Renal pelvis (tissue), 12 donors: ENCODE data around the gene SLC14A1. TPM values are rescaled to one million over a fixed set of nuclear protein-coding genes. Genes with fewer than 3 reads are reported as not detected.

Source experiments
- DNase-seq: peaks from one replicate; pipeline ENCODE4 v3.0.0-alpha.2; 2013
- long read RNA-seq, 16 experiments: transcript quantifications; one replicate each; lab custom pipeline, GENCODE V29; 2026
- polyA plus RNA-seq, 3 donors: library from polyadenylated mRNA; unstranded; fragments of 120-200 nt; gene quantifications; one replicate each; pipeline ENCODE4 v1.2.1, GENCODE V29; 2013; ENCODE audit not compliant: insufficient read length in 3 of 3

Gene SLC14A1
- 1 to 10 TPM; 1.8 to 5.2 (median 3.4) TPM for polyA plus RNA-seq
- long read RNA-seq, donor 1, partial matches to known transcripts = 0 of 2 reads
- long read RNA-seq, donor 1, other reads (novel, unspliced or antisense) = 0 of 2 reads
- long read RNA-seq, donor 2 = 0 reads
- long read RNA-seq, donor 3 = 0 reads
- long read RNA-seq, donor 4, partial matches to known transcripts = 5 of 7 reads
- long read RNA-seq, donor 4, other reads (novel, unspliced or antisense) = 0 of 7 reads
- long read RNA-seq, donor 5 = 0 reads
- long read RNA-seq, donor 6 = 0 reads
- long read RNA-seq, donor 7 = 0 reads
- long read RNA-seq, donor 8, partial matches to known transcripts = 0 of 7 reads
- long read RNA-seq, donor 8, other reads (novel, unspliced or antisense) = 0 of 7 reads
- long read RNA-seq, donor 9 = 0 reads
- long read RNA-seq, donor 10 = 0 reads
- long read RNA-seq, donor 11 = 0 reads
- long read RNA-seq, donor 12, partial matches to known transcripts = 0 of 2 reads
- long read RNA-seq, donor 12, other reads (novel, unspliced or antisense) = 0 of 2 reads
- long read RNA-seq, donor 13, partial matches to known transcripts = 5 of 5 reads
- long read RNA-seq, donor 13, other reads (novel, unspliced or antisense) = 0 of 5 reads
- long read RNA-seq, donor 14 = 0 reads
- long read RNA-seq, donor 15 = 0 reads
- long read RNA-seq, donor 16, partial matches to known transcripts = 5 of 5 reads
- long read RNA-seq, donor 16, other reads (novel, unspliced or antisense) = 0 of 5 reads

- no peak for DNase-seq
These were observed at the start of gene SLC14A1 for GRCh38 chr18:45723567-45724355. Gene SLC14A1, plus strand, starts transcription at chr18:45724181. Its CDS starts 6,140 bp downstream, at chr18:45730321.

DNA sequence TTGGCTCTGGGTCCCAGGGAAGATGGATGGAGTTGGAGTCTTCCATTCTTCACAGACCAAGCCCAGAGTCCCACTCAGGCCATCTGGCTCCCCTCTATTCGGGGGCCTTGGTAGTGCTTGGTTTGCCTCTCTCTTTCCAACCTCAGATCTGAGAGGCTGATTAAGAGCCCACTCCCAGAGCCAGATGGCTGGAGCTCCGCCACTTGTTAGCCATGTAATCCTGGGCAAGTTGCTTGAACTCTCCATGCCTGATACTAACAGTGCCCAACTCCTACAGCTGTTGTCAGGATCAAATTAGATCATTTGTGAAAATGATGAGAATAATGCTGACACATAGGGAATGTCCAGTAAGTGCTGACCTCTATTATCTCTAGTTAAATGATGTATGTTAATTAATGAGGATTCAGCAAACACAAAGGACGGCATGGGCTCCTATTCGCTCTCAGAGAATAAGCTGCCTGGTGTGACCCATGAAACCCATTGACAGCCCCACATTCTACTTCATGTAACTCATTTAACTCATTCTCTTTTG lies 46.6 kb upstream of the SLC14A1 start:
- DNase-seq = no peak

DNA sequence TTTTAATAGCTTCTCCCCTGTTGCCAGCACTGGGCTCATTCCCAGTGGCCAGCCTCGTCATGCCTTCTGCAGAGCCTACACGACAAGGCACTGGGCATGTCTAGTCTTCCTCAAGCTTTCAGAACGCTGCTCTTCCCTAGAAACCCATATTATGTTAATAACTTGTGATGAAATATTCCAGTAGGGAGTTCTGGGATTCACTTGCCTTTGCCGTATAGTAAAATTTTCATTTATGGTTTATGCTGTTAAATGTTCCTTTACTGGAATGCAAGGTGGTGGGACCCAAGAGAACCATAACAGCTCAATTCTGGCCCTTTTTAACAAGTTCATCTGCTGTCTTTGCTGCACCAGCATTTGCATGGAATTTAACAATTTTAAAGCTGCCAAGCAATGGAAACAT lies 45.5 kb upstream of the SLC14A1 start:
- no peak for DNase-seq

DNA sequence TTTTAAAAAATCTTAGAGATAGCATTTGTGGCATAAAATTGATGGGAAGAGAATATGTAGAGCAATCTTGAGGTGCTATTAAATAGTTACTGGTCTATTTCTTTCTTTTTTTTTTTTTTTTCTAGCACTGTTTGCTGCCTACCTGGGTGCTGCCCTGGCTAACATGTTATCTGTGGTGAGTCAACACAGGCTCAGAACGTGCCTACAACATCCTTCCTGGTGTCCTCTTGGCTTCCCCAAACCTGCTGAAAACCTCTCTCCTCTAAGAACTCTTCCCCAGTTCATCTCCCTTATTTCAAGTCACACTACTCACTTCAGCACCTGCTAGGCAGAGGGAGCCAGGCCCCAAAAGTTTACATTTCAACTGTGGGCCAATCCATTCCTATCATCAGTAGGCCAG lies 45.1 kb upstream of the SLC14A1 start:
- DNase-seq = no peak

DNA sequence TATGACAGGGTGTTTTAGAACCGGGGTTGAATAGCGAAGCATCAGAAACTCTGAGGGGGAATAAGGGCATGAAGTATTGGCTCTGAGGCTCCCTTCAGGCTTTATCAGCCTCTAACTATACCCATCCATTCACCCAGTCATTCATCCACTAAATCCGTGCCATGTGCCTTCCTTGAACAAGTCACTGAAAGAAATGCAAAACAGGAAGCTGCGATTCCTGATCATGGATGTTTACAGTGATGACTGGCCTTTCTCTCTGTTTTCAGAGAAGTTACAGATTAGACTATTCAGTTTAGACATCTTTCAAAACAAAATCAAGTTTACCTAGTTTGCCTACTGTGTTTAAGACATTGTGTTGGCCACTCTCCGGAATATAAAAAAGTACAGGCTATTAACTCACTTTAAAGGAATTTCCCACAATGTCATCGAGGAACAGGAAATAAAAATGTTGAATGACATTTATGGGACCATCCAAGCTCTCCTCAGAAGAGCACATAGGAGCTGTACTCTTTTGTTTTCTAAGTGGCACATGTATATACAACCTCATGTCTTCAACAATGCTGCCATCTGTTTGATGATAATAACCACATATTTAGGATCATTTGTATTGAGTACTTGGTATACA lies 43.8 kb upstream of the SLC14A1 start:
- DNase-seq = no peak

DNA sequence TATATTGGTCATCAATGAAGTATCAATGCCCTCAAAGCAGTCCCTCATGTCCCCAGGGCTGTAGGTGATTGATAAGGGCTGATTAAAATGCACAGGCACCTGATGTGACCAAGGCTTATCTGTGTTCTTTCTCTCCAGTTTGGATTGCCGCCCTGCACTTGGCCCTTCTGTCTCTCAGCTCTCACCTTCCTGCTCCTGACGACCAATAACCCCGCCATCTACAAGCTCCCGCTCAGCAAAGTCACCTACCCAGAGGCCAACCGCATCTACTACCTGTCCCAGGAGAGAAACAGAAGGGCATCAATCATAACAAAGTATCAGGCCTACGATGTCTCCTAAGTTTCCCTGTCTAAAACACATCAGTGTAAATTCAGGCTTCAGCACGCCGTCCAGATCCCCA lies 41.8 kb upstream of the SLC14A1 start:
- DNase-seq = no peak

- no peak for DNase-seq
These were observed 39.5 kb upstream of the SLC14A1 start for GRCh38 chr18:45684341-45685115.

GRCh38 chr18:45686891-45687611 lies 36.9 kb upstream of the SLC14A1 start:
- DNase-seq = no peak

DNA sequence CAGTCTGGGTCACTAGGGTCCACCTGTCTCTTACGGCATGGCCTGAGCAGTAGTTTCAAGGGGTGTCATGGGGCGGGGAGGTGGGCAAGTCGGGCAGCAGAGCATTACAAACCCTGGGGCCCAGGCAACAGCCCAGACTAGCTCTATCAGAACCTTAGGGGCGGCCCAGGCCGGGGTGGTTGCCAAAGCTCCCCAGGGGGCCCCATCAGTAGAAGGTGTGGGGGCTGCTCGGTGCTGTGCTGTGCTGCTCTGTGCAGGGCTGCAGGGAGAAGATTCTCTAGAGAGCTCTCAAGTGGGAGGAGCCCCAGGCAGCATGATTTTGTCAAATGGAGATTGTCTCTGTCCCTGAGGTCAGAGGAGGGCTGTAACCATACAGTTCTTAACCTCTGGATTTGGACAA lies 36.4 kb upstream of the SLC14A1 start:
- DNase-seq = no peak

DNA sequence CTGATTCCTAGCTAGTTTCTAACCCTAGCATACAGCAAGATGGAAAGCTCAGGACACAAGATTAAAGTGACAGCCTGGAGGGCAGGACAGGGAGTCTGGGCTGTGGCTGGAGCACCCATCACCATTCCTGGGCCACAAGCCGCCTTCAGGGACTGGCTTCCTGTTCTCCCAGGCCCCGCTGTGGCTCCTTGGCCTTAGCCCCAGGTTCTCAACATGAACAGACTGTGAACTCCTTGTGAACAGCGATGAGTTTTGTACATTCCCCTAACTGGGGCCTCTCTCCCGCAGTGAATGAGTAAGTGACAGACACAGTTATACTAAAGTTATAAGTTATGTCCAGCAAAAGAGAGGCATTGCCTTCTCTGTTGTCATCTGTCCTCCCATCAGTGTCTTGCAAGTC lies 35.9 kb upstream of the SLC14A1 start:
- DNase-seq = peak; percentile 28

DNA sequence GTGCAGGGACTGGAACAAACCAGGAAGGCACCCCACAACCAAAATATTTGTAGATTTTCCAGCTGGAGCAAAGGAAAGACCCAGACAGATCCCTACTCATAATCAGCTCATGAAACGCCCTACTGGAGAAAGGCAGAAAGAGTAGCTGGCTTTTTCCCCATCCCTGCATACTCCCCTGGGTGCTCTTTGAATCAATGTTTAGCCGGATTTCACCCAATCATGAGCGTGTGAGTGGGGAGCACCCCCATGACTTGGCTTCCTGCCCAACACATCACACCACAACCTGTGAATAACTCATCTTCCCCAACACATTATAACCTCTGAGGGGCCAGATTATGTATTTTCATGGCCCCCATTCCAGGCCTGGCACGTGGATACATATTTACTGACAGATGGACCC lies 35.1 kb upstream of the SLC14A1 start:
- no peak for DNase-seq

- no peak for DNase-seq
These were observed 34.6 kb upstream of the SLC14A1 start for GRCh38 chr18:45689396-45689795.

GRCh38 chr18:45690975-45691815 lies 32.8 kb upstream of the SLC14A1 start:
- DNase-seq = peak; percentile 83

- no peak for DNase-seq
These were observed 32.2 kb upstream of the SLC14A1 start for GRCh38 chr18:45691816-45692179.

DNA sequence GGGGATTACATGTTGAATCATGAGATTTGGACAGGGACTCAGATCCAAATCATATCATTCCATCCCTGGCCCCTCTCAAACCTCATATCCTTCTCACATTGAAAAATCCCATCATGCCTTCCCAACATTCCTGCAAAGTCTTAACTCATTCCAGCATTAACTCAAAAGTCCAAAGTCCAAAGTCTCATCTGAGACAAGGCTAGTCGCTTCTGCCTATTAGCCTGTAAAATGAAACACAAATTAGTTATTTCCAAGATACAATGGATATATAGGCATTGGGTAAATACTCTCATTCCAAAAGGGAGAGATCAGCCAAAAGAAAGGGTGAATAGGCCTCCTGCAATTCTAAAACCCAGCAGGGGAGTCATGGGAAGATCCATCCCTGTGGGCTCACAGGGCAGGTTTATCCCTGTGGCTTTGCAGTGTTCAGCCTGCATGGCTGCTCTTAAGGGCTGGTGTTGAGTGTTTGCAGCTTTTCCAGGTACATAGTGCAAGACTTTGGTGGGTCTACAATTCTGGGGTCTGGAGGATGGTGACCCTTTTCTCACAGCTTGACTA lies 21.2 kb upstream of the SLC14A1 start:
- DNase-seq = no peak

DNA sequence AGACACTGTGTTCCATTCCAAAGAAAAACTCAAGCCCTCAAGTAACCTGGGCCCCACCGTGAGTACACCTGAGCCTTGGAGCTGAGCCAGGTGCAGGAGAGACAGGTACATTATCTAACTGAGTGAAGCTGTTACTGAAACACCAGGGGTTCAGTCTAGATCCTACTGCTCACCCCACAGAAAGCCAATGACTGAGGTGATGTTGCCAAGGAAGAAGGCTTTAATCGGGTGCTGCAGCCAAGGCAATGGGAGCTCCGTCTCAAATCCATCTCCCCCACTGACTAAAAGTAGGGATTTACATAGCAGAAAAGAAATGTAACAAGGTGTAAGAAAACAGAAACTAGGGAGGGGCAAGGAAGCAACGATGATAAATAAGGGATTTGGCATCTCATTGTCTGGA lies 15.2 kb upstream of the SLC14A1 start:
- DNase-seq = no peak

DNA sequence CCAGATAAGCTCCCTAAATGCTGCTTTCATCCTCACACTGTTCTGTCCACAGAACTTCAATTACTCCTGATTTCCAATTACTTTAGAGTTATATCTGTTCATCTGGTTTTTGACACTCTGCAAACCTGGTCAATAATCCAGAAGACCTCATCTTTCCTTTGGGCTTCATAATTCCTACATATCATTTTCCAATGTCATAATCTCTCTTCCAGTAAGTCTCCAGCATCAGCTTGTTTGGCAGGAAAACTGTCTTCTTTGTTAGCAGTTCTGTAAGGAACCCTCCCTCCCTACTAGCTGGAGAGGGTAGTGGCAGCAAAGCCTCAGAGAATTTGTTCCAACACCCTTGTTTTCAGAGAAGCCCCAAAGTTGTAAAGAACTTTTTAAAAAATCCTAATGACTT lies 11.9 kb upstream of the SLC14A1 start:
- DNase-seq = no peak

DNA sequence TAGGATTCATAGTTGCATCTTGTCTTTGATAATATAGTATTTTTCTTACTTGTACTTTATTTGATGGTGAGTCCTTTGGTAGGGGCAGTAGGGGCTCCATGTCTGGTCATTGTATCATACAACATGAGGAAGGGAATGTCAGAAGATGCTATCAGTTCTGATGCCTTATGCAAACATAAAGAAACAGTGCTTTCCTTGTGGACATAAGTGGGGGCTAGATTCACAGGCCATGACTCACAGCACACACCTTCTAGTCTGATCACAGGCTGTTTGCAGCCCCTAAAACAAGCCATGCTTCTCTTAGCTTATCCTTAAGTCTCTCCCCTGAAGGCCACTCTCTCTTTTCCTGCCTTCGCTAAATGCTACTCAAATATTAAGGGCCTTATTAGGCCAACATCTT lies 10.7 kb upstream of the SLC14A1 start:
- DNase-seq = no peak

DNA sequence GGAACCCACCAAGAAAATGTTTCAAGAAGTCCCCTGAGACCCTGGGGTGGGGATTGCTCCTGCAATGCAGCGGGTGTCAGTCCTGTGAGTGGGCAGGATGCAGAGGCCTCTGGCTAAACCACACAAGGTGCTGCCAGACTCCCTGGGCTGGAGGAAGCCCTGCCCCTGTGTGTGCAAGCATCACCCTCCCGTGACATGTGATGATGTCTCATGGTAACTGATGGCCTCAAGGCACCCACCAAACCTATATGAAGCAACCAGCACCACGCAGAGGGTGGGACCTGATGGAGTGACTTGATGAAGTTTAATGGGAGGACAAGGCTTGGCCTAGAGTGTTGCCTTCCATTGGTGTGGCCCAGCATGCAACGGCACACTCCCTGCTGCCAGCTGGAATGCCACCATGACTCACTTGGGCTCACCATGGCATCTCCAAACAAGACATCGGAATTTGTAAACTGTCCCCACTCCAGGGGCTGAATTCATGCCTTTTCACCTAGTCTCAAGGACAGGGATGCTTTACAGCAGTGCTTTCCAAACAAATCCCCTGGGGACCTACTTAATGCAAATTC lies 8.7 kb upstream of the SLC14A1 start:
- no peak for DNase-seq
